Tibial artery (tissue), 4 donors: Measurements from ENCODE around the gene CCDC60.

ENCODE experiments used
- DNase-seq, 2 donors: peaks; one replicate each; pipeline ENCODE4 v3.0.0-alpha.2; 2019
- H3K27ac ChIP-seq, 2 donors: fragments of 200-600 bp; sonication (generic) in 1 of 2; 1 replicate in 1 of 2; 2 replicates in 1 of 2; pipeline ENCODE4 v1.5.1; 2018 to 2019; ENCODE audit warnings: mild to moderate bottlenecking in 1 of 2
- H3K27me3 ChIP-seq, 2 donors: fragments of 200-600 bp; sonication (generic) in 1 of 2; one replicate each; pipeline versions ENCODE4 v1.5.1 to v1.6.0; 2016 to 2019
- H3K36me3 ChIP-seq, 3 donors: fragments of 200-600 bp; sonication (generic) in 2 of 3; one replicate each; pipeline ENCODE4 v1.5.1; 2016 to 2019; ENCODE audit warnings: mild to moderate bottlenecking in 2 of 3
- H3K4me1 ChIP-seq, 4 donors: fragments of 200-600 bp; sonication (generic) in 2 of 4; 1 replicate in 3 of 4; 2 replicates in 1 of 4; pipeline ENCODE4 v1.5.1; 2016 to 2019
- H3K4me3 ChIP-seq, 2 donors: fragments of 200-600 bp; sonication (generic) in 1 of 2; 1 replicate in 1 of 2; 2 replicates in 1 of 2; pipeline ENCODE4 v1.5.1; 2018 to 2019; ENCODE audit warnings: mild to moderate bottlenecking in 2 of 2
- H3K9me3 ChIP-seq, 3 donors: fragments of 200-600 bp; sonication (generic) in 1 of 3; one replicate each; pipeline ENCODE4 v1.5.1; 2016 to 2019
- intact Hi-C: fragments of 100-400 bp; cut with DNase I; formaldehyde crosslinking; loops from one replicate; pipeline ENCODE4 v1.15.0; 2023; ENCODE audit warnings: low total_unique reads
- TF ChIP-seq, protein P1 (sequence below), 2 experiments: fragments of 200-600 bp in 1 of 2; fragments of 450-650 bp in 1 of 2; IDR thresholded peaks; one replicate each; pipeline ENCODE4 v1.5.1; 2017 to 2019; ENCODE audit warnings: antibody characterized with exemption in 2 of 2, mild to moderate bottlenecking in 1 of 2, moderate library complexity in 1 of 2

CCDC60 gene

GRCh38 chr12:119576118-119576810 lies 241.7 kb downstream of the CCDC60 start:
- TF ChIP-seq, protein P1, sequence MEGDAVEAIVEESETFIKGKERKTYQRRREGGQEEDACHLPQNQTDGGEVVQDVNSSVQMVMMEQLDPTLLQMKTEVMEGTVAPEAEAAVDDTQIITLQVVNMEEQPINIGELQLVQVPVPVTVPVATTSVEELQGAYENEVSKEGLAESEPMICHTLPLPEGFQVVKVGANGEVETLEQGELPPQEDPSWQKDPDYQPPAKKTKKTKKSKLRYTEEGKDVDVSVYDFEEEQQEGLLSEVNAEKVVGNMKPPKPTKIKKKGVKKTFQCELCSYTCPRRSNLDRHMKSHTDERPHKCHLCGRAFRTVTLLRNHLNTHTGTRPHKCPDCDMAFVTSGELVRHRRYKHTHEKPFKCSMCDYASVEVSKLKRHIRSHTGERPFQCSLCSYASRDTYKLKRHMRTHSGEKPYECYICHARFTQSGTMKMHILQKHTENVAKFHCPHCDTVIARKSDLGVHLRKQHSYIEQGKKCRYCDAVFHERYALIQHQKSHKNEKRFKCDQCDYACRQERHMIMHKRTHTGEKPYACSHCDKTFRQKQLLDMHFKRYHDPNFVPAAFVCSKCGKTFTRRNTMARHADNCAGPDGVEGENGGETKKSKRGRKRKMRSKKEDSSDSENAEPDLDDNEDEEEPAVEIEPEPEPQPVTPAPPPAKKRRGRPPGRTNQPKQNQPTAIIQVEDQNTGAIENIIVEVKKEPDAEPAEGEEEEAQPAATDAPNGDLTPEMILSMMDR (IDR thresholded peaks at IDR 0.05) = no peak
- H3K27ac ChIP-seq = no peak overlapping the region
- H3K36me3 ChIP-seq = no peaks in the 10 kb centered on the region
- DNase-seq = no peak
- H3K4me1 ChIP-seq = no peaks in the 10 kb centered on the region
- no peaks in the 10 kb centered on the region for H3K27me3 ChIP-seq
- H3K4me3 ChIP-seq = no peak overlapping the region
- intact Hi-C loops = no loop called here
- H3K9me3 ChIP-seq = no peaks in the 10 kb centered on the region

DNA sequence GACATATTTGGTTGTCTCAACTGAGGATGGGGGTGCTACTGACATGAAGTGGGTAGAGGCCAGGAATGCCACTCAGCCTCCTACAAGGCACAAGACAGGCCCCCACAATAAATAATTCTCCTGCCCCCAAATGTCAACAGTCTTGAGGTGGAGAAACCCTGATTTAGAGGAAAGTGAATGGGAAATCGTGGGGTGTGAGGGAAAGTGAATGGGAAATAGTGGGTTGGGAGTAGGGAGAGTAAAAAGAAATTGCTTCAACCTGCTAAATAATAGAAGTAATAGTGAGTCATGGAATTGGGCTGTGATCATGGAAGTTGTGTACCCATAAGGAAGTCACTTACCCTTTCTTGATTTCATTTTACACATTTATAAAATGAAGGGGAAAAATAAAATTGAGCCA lies 242.4 kb downstream of the CCDC60 start:
- intact Hi-C loops = no loop called here
- H3K4me3 ChIP-seq = no peak overlapping the region

DNA sequence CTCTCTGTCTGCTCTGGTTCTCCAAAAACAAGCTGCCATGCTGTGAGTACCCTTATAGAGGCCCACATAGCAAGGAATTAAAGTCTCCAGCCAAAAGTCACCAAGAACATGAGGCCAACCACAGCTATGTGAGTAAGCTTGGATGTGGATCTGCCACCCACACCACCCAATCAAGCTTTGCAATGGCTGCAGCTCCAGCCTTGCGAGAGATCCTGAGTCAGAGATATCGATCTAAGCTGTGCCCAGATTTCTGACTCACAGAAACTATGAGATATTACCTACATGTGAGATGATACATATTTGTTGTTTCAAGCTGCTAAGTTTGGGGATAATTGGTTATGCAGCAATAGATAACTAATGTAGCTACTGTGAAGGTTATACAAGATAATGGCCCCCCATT lies 243.6 kb downstream of the CCDC60 start:
- no peaks in the 10 kb centered on the region for H3K27me3 ChIP-seq
- H3K4me3 ChIP-seq = no peak overlapping the region
- H3K9me3 ChIP-seq = no peaks in the 10 kb centered on the region
- TF ChIP-seq, protein P1 (IDR thresholded peaks at IDR 0.05) = no peak
- intact Hi-C loops = no loop called here
- no peaks in the 10 kb centered on the region for H3K4me1 ChIP-seq
- no peaks in the 10 kb centered on the region for H3K36me3 ChIP-seq
- H3K27ac ChIP-seq = no peak overlapping the region
- DNase-seq = no peak

More for the DNA sequence above, 242.4 kb downstream of the CCDC60 start:
- Histone ChIP-seq H3K9me3 (no peaks in the 10 kb centered on the region), H3K36me3 (no peaks in the 10 kb centered on the region), H3K27me3 (no peaks in the 10 kb centered on the region), H3K4me1 (no peaks in the 10 kb centered on the region), H3K27ac (no peak overlapping the region)
- no peak for DNase-seq
- TF ChIP-seq, protein P1 (IDR thresholded peaks at IDR 0.05) = no peak

DNA sequence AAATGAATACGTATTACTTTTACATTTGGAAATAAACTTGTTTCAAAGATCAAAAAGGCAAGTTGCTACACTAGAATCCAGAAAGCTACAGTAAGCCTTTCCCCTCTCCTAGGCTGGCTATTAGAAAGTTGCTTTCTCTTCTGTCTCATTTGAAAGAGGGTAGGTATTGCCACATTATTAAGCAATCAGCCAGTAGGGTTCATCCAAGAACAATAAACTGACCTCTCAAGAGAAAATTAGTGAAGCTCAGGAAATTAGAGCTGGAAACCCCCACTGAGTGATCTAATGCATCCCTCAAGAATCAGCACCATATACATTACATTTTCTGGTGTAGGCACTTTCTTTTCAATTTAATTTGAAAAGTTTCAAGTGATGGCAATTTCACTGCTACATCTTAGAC lies 254.6 kb downstream of the CCDC60 start:
- Histone ChIP-seq H3K4me1 (no peaks in the 10 kb centered on the region), H3K27me3 (peaks cover 0 to 13% of the 10 kb centered on the region in 2 donors), H3K4me3 (no peak overlapping the region), H3K36me3 (no peaks in the 10 kb centered on the region), H3K9me3 (no peaks in the 10 kb centered on the region), H3K27ac (no peak overlapping the region)
- DNase-seq = no peak
- intact Hi-C loops = no loop called here
- TF ChIP-seq, protein P1 (IDR thresholded peaks at IDR 0.05) = no peak

- H3K36me3 ChIP-seq = no peaks in the 10 kb centered on the region
- peaks cover 0 to 19% of the 10 kb centered on the region in 2 donors for H3K27me3 ChIP-seq
- TF ChIP-seq, protein P1 (IDR thresholded peaks at IDR 0.05) = no peak
- no peak overlapping the region for H3K4me3 ChIP-seq
- H3K9me3 ChIP-seq = no peaks in the 10 kb centered on the region
- intact Hi-C loops = no loop called here
- no peak overlapping the region for H3K27ac ChIP-seq
- DNase-seq = no peak
- H3K4me1 ChIP-seq = peaks cover 0 to under 1% (median 0%) of the 10 kb centered on the region in 4 donors
These were observed 255.1 kb downstream of the CCDC60 start for GRCh38 chr12:119589634-119590033.
